KG1 (cell line): Measurements from ENCODE around the gene AIG1.
"Not testable (repeated sequence)": the region's sequence is repeated elsewhere in the genome, so short reads cannot be mapped to it uniquely, and the experiment has no call there.

Experiments used
- DNase-seq: peaks from one replicate; lab custom pipeline; 2025; lab: John Stamatoyannopoulos, UW

Gene AIG1

GRCh38 chr6:143271024-143271423, 210.3 kb downstream of the AIG1 start:
- no peak for DNase-seq

- no peak for DNase-seq
Measured at GRCh38 chr6:143276436-143276835, 215.7 kb downstream of the AIG1 start.

DNA sequence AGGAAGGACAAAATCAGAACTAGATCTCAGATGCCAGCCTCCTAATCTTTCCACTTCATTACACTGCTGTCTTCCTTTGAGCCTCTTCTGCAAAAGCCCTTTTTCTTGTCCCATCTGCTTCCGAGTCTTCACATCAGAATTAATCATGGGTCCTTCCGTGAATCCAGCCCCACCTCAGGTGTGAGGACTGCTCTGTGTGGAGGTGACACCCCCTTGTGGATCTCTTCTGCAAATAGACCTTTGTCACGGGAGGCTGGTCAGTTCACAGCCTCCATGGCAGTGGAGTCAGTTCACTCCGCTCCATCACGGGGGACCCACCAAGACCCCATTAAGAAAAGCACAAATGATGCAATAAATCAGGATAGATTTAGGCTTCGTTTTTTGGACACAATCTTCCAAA, 218.7 kb downstream of the AIG1 start:
- no peak for DNase-seq

DNA sequence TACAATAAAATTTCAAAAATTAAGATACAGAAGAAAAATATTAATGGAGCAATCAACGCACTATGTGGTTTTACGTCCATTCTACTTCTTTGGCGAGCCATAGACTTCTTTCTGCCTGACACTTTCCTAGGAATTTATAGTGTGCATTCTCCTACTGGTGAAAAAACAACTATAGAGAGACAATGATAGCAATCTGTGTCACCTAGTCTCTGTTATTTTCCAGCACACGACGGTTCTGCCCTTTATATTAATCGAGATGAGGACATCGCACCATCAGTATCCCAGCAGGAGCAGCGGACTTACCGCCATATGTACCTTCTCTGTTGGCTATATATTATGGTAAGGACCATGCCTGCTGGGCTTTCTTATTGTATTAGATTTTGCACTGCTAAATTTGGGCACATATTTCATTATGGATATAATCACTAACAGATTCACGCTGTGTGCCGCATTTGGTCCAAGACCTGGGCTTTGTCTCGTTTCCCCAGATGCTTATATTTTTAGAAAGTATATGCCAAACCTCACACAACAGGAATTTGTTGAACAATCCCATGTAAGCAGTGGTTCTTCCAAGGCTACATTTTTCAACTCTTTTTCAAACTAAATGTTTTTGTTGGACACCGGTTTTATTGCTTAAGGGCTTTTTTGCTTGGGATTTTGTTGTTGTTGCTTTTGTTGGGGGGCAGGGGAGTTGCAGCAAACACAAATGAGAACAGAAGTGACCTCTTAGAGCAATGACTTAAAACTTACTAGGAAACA, 223.4 kb downstream of the AIG1 start:
- DNase-seq = no peak

DNA sequence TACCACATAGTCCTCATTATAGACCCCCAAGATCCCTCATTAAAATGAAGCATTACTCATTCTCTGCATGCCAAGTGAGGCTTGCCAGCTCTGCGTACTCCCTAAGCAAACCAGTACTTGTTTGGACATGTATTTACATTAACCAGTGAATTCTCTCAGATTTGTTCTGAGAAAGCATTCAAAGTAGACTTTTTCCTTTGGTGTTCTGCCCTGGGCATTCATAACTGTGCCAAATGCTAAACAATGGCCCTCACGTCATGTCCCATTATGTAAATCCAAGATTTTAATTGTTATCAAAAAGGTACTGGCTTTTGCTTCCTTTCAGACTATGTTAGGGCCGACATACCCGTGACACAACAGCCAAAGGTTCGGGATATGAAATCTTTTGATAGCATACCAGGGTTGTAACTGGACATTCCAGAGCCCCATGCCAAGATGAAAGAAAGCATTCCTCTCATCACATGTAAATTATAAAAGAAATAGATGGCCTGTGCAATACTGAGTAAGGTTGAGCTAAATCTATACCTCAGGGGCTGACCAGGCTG, 225.6 kb downstream of the AIG1 start:
- DNase-seq = no peak

GRCh38 chr6:143288923-143289322, 228.2 kb downstream of the AIG1 start:
- no peak for DNase-seq

DNA sequence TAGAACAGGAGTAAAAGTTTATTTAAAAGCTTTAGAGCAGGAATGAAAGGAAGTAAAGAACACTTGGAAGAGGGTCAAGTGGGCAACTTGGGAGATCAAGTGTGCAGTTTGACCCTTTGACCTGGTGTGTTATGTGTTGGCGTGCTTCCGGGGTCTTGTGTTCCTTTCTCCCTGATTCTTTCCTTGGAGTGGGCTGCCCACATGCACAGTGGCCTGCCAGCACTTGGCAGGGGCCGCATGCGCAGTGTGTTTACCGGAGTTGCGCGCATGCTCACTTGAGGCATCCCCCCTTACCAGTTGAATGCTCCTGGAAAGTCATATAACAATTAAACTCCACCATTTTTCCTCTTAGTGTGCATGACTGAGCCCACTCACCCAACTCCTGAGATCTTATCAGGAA, 229.5 kb downstream of the AIG1 start:
- no peak for DNase-seq

- no peak for DNase-seq
Measured at GRCh38 chr6:143293523-143293922, 232.8 kb downstream of the AIG1 start.

DNA sequence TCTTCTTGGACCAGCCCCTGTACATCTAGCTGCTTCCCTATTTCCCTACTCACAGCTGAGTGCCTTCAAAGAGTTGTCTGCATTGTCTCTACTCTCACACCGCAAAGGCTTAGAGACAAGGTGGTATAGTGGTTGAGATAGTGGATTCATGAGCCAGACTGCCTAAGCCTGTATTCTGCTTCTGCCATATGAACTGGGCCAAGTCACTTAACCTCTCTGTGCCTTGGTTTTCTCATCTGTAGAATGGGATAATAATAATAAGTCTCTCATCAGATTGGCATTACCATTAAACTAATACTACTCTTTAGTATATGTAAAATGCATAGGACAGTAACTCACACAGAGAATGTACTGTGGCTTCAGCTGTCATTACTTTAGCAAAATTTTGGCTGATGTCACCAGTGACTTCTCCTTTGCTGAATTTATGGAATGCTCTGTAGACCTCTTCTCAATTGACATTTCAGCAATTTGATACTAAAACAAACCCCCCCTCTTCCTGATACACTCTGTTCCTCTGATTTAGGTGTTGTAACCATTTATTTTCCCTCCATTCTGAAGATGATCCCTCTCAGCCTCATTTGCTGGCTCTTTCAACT, 233.7 kb downstream of the AIG1 start:
- no peak for DNase-seq

DNA sequence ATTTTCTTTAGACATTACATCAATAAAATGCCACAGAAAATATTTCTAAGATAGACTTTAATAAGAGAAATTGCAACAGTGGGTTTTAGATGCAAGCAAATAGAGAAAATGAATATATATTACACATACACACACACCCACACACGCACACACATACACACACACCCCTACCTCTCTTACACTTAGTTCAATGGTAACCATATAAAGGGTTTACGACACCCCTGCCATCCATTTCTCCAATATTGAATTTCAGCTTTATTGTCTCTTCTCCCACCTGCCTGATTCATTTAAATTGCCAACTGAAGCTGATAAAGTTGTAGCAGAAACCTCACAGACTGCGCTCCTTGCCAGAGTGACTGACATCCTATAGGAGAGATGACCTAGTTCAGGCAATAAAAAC, 235.2 kb downstream of the AIG1 start:
- no peak for DNase-seq

DNA sequence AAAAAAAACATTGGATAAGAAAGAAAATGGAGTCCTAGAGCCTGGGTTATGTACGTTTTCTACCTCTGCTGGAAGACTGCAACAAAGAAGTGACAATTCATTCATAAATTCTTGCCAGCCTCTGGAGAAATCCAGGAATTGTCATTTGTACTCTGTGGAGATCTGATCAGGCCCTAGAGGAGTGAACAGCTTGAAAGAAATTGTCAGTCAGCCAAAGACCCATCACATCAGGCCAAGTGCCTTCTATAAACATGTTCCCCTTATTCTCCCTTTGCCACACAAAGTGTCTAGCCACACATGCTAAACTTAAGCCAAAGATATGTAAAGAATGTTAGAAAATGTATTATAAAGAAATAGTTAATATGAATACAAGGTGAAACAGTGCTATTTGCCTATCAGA, 237.4 kb downstream of the AIG1 start:
- no peak for DNase-seq

- no peak for DNase-seq
Measured at GRCh38 chr6:143299253-143300166, 238.8 kb downstream of the AIG1 start.

- no peak for DNase-seq
Measured at GRCh38 chr6:143301188-143301587, 240.5 kb downstream of the AIG1 start.

DNA sequence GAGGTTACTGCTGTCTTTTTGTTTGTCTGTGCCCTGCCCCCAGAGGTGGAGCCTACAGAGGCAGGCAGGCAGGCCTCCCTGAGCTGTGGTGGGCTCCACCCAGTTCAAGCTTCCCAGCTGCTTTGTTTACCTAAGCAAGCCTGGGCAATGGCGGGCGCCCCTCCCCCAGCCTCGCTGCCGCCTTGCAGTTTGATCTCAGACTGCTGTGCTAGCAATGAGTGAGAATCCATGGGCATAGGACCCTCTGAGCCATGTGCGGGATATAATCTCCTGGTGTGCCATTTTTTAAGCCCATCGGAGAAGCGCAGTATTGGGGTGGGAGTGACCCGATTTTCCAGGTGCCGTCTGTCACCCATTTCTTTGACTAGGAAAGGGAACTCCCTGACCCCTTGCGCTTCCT, 247.1 kb downstream of the AIG1 start:
- not testable (repeated sequence) for DNase-seq

- no peak for DNase-seq
Measured at GRCh38 chr6:143313163-143313562, 252.5 kb downstream of the AIG1 start.

DNA sequence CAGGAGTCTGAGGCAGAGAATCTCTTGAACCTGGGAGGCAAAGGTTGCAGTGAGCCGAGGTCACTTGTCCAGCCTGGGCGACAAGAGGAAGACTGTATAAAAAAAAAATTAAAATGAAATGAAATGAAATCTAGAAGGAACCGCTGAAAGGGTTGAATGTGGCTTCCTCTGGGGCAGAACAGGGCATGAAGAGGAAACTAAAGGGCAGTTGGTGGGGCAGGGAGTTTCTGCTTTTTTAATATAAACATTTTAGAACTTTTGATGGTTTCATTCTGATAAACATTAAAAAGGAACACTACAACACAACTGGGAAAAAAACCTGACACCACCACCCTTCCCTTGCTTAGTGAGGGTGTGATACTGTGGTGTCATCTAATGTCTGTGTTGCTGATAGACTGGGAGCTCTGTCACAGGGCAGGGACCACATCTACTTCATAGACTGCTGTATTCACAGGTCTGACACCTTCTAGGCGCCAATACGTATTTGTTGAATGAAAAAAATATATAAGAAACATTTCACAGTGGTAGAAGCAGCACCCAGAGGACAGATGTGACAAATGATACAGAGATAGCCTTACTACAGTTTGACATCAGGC, 260.9 kb downstream of the AIG1 start:
- no peak for DNase-seq

GRCh38 chr6:143322386-143322785, 261.7 kb downstream of the AIG1 start:
- no peak for DNase-seq

DNA sequence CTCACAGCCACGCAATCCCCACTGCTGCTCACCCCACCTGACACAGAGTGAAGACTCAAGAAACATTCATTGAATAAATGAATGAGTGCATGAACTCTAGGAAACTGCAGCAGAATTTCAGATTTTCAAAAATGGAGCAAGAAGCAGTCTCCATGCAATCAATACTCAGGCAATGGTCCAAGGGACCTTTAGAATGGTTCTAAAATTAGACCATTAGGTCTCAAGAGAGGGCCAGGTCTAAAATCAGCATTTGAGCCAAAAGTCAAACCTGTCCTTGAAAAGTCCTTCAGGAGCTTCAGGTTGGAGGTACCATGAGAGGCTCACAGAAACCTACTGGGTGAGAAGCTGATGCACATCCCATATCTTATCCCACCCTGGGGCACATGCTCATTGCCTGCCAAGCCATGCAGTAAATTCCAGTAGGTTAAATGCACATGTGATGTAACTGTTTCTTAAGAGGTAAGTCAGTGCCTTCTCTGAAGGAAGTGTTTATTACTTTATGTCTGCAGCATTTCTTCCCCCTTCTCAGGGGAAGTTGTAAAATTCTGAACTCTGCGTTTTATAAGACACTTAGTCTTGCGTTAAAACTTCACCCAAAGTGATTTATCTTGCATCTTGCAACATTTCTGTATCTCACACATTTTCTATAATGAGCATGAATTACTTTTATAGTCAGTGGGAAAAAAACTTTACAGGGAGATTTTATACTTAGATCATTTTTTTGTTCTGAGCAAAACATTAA, 263.2 kb downstream of the AIG1 start:
- peak; percentile 21 for DNase-seq

DNA sequence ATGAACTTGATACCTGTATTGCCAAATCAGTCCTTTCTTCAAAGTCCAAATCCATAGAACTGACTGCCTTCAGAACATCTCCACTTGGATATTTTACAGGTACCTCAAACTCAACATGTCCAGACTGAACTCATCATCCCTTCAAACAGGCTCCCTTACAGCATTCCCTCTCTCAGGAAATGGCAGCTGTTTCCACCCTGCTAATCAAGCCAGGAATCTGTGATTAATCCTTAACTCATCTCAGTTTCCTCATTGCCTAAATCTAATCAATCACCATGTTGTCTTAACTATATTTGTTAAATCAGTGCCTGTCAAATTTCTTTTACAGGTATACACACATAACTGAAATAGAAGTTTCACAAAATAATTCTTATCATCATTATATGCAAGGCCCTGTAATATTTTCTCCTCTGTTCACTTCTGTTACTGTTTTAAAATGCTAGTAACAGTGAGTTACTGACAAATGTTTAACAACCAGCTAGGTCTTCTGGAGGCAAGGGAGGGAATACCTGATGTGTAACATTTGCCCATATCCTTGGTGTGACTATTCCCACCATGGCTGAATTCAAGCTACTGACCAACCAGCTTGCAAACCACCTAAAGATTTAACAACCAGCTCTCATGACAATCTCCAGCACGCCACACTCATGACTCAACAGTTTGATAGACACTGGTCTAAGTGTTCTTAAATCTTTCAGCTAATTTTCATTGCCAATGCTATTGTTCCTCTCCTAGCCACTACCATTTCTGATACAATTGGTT, 264.9 kb downstream of the AIG1 start:
- no peak for DNase-seq

DNA sequence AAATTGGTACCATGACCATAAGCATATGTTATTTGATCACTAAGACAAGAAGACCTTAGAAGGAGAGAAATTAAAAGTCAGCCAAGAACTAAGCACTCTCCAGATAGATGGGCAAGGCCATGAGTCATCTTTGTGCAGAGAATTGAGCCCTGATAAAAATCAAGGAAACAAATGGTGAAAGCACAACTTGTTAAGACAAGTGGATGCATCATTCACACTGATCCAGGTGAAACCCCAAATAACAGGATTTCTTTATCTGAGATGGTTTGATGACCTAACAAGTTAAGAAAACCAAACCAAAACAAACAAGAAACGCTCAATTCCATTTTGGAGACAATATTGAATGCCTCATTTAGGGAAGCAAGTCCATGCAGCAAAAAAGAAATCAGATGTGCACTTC, 268.2 kb downstream of the AIG1 start:
- DNase-seq = no peak

DNA sequence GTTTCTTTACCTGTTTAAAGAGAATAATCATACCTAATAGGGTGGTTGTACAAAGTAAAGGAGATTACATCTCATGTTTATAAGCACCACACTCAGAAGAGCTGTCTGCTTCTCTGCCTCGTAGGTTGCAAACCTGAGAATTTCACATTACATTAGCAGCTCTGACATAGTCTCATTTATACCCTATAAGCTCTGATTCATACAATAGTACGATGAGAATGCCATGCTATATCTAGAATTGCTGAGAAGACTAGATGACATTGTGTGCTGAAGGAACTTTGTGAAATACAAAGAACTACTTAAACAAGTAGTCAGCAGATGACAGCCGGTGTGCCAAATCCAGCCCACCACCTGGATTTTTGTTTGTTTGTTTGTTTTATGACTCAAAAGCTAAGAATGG, 268.6 kb downstream of the AIG1 start:
- DNase-seq = no peak
